GM18507 (cell line): ENCODE results near the gene LONP2.

Experiments used
- DNase-seq: peaks from one replicate; pipeline ENCODE4 v3.0.0; 2011; ENCODE audit warnings: low read depth; ENCODE audit not compliant: insufficient read length; ENCODE audit errors: extremely low spot score
- FAIRE-seq: peaks from 2 replicates; lab custom pipeline; 2011; peaks lifted over from hg19 to GRCh38; lab: Jason Lieb, UNC

The LONP2 gene, protein sequence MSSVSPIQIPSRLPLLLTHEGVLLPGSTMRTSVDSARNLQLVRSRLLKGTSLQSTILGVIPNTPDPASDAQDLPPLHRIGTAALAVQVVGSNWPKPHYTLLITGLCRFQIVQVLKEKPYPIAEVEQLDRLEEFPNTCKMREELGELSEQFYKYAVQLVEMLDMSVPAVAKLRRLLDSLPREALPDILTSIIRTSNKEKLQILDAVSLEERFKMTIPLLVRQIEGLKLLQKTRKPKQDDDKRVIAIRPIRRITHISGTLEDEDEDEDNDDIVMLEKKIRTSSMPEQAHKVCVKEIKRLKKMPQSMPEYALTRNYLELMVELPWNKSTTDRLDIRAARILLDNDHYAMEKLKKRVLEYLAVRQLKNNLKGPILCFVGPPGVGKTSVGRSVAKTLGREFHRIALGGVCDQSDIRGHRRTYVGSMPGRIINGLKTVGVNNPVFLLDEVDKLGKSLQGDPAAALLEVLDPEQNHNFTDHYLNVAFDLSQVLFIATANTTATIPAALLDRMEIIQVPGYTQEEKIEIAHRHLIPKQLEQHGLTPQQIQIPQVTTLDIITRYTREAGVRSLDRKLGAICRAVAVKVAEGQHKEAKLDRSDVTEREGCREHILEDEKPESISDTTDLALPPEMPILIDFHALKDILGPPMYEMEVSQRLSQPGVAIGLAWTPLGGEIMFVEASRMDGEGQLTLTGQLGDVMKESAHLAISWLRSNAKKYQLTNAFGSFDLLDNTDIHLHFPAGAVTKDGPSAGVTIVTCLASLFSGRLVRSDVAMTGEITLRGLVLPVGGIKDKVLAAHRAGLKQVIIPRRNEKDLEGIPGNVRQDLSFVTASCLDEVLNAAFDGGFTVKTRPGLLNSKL

DNA sequence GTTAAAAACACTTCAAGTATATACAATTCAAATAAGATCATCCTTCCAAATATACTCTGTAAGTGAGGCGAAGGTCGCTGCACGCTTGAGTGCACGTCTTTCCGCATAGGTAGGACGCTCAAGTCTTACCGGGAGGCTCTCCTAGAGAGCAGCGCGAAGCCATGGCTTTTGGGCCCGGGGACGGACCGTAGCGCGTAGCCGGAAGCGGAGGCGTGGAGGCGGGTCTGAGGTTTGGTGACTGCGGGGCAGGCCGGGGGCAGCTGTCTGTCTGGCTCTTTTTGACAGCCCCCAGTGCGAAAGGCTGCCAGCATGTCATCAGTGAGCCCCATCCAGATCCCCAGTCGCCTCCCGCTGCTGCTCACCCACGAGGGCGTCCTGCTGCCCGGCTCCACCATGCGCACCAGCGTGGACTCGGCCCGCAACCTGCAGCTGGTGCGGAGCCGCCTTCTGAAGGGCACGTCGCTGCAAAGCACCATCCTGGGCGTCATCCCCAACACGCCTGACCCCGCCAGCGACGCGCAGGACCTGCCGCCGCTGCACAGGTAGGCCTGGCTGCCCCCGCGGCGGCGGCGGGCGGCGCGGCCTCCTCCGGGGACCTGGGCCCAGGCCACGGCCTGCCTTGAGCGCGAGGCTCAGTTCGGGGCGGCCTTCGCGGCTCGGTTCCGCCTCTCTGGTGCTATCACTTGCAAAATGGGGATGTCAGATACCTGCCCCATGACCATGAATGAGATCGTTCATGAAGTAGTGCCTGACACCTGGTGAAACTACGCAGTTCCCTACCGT lies at the start of gene LONP2:
LONP2 (plus strand) TSS at position 221 of the 783 bp plus-strand sequence; CDS start at position 310, 89 bp downstream.
- peak; percentile 90 for FAIRE-seq
- peak; percentile 80 for DNase-seq

DNA sequence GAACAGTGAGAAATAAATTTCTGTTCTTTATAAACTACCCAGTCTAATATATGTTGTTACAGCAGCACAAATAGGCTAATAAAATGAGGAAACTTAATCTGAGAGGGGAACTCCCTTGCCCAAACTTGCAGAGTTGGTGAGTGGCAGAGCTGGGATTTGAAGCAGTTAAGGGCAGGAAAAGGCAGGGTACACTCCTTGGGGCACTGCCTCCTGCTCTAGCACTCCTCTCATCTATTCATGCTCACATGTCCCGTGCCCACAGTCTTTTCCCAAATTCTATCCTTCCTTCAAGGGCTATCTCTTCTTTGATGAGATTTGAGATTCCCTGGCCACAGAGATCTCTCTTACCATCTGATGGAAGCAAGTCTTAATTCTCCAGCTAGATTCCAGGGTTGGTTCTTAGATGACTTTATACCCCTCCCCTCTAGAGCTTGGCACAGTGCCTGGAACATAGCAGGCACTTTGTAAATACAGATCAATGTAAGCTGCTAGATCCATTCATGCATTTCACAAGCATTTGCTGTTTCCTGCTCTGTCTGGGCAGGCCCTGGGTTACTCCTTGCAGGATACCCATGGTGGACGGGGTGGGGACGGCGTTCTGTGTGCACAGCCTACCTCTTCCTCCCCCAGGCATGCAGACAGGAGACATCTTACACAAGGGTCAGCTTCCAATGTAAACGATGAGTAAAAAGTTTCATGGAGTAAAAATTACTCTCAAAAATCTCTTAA lies 49.1 kb upstream of the LONP2 start:
- DNase-seq (no peak), FAIRE-seq (no peak)

DNA sequence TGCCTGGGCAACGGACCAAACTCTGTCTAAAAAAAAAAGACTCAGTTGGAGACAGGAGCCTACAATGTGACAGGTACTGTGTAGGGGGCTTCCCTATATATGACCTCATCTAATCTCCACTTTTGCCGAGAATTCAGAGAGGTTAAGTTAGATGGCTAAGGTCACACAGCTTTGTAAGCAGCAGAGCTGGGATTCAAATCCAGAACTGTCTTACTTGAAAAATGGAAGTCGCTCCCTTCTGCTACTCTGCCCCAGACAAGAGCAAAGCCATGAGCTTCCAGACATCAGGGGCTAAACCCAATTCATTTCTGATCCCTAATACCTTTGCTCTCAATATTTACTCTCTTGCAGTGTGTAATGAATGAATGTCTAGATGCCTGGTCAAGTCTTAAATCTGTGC lies 46.8 kb upstream of the LONP2 start:
- FAIRE-seq, result no peak
- DNase-seq, result no peak

DNA sequence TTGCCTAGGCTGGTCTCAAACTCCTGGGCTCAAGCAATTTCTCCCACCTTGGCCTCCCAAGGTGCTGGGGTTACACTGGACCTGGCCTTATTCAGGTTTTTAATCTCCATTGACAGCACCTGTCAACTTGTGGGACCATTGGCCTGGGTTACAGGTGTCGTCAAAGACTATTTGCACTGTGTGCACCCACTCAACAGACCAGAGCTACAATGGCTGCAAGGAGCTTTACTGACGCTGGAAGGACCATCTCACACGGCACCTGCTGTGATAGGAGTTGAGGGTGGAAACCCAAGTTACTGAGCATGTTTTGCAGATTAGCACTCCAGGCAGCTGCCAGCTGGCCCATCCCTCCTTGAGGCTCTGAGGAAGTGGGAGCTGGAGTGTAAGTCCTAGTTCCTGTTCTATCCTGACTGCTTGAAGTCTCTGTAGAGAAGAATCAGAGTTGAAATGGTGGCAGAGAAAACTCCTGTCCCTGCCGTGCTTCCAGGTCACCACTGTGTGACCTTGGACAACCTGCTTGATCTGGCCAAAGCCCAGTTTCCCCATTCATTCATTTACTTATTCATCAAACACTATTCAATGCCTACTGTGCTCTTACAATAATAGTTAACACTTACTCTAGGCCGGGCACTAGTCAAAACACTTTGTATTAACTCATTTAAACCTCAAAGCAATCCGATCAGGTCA lies 42.4 kb upstream of the LONP2 start:
- no peak for FAIRE-seq
- no peak for DNase-seq

DNA sequence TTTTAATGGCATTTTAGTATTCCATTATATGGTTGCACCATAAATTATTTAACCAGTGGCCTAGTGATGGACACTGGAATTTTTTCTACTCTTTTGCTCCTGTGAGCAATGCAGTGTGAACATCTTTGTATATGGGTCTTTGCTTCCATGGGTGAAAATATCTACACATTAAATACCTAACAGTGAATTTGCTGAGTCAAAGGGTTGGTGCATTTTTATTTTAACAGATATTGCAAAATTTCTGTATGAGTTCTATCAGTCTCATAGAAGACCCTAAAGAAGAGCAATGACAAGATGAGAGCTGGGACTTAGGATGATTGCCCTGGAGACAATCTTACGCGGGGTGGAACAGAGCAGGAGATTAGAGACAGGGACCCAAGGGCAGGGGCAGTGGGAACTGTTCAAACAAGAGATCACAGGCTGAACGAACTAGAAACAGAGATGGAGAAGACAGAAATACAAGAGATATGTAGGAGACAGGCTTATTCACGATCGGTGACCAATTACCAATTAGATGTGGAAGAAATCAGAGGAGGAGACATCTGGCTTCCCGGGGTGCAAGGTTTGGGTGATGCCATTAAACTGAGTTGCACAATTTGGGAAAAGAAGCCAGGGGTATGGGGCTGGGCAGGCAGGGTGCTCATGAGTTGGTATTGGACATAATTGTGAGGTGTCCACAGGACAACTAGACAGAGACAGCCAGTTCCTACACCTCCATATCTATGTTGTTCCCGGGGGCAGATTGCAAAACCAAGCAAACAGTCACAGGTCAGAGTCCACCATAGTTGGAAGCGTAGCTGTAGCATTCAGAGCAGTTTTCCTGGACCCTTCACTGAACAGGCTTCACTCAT lies 39.9 kb upstream of the LONP2 start:
- DNase-seq (no peak), FAIRE-seq (no peak)

DNA sequence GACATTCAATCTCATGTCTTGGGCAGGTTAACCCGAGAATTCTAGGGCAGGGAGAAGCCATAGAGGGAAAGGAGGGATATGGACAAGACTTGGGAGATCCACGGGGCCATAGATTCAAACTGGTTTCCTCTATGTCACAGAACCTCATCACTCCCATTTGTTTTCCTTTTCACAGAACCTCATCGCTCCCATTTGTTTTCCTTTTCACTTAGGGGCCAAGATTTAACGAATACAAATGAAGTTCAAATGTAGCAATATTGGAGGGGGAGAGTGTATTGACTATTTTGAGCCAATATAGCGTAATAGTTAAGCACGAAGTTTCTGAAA lies 39.3 kb upstream of the LONP2 start:
- DNase-seq (no peak), FAIRE-seq (no peak)

DNA sequence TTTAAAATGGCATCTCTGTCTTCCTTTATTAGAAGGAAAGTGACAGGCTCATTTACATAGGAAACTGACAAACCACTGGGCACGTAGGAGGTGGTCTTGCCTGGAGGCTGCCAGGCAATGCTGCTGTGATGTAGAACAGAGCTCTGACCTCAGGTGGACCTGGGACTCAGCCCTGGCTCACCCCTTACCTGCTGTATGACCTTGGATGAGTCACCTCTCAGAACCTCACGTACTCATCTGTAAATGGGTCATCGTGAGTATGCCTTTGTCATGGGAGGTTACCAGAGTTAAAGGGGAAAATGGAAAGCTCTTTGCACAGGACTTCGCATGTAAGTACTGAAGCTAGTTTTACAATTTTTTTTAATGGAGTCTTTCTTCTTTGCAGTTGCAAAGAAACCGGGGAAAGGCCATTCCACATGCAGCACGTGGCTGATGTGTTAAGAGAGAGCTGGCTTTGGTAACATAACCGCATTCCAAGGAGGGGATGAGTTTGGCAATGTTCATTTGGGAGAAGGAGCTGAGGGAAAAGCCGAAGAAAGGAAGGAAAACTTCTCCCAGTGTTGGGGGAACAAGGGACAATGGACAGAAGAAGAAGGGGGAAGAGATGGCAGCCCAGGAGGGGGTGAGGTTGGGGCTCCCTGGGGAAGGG lies 37.4 kb upstream of the LONP2 start:
- DNase-seq, result no peak
- no peak for FAIRE-seq

DNA sequence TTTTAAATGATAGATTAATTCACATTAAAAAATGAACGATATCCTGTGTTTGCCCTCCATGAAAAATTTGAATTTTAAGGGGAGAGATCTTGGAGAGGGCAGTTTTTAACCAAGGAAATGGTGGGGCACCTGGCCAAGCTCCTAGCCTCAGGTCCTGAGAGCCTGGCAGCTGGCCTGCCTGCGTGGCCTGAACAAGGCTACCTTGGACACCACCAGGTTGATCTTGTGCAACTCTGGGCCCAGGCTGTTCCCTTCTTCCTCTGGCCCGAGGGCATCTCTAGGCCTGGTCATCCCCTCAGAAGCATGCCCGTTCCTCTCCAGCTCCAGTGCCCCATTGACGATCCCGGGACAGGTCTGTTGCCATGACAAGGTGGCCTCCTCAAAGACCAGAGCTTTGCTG lies 33.4 kb upstream of the LONP2 start:
- FAIRE-seq (no peak), DNase-seq (no peak)

DNA sequence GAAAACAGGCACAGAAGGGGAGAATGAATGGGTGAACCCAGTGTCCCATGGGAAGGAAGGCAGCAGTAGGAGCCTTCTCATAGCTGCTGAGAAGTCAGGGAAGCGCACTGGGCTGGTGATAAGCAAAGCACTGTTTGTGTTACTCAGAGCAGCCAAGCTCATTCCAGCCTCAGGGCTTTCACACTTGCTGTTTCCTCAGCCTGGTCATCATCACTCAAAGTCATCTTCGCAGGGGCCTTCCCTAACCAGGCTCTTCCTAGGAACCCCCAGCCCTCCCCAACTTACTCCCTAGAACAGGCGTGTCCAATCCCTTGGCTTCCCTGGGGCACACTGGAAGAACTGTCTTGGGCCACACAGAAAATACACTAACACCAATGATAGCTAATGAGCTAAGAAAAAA lies 32.1 kb upstream of the LONP2 start:
- FAIRE-seq, result no peak

DNA sequence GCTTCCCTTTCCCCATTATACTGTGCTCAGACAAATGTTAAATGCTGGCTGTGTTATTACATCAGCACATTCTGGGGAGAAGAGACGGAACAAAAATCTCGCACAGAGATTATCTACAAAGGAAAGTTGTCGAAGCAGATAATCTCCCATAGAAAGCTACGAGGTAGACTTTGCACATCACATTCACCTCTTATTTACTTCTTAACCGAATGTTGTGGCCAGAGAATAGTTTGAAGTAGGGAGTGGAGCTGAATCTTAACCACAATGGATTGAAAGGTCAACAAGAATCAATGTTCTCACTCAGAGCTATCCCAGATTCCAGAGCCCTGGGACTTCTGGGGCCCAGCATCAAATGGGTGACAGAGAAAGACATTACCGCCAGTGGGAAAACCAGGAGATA lies 28.4 kb upstream of the LONP2 start:
- no peak for DNase-seq
- no peak for FAIRE-seq

More for the DNA sequence above, 32.1 kb upstream of the LONP2 start:
- no peak for DNase-seq

DNA sequence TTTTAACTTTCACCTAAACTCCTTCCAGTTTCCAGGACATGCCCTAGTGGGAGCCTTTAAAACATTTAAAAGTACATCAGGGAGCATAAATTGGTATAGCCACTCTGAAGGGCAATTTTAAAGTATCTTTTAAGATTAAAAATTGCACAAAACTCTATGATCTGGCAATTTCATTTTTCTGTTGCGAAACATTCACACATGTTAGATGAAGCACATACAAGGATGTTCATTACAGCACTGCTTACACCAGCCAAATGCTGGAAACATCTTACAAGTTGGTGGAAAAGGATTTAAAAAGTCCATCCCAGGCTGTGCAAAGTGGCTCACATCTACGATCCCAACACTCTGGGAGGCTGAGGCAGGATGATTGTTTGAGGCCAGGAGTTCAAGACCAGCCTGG lies 26.4 kb upstream of the LONP2 start:
- FAIRE-seq, result no peak
- no peak for DNase-seq

DNA sequence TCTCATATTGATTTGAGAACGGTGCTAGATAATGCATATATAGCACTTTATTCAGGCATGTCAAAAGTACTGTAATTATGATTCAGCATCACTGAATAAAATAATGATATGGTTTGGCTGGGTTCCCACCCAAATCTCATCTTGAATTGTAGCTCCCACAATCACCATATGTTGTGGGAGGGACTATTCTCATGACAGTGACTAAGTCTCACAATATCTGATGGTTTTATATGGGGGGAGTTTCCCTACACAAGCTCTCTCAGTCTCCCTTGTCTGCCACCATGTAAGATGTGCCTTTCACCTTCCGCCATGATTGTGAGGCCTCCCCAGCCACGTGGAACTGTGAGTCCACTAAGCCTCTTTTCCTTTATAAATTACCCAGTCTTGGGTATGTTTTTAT lies 25.6 kb upstream of the LONP2 start:
- DNase-seq (no peak), FAIRE-seq (no peak)

DNA sequence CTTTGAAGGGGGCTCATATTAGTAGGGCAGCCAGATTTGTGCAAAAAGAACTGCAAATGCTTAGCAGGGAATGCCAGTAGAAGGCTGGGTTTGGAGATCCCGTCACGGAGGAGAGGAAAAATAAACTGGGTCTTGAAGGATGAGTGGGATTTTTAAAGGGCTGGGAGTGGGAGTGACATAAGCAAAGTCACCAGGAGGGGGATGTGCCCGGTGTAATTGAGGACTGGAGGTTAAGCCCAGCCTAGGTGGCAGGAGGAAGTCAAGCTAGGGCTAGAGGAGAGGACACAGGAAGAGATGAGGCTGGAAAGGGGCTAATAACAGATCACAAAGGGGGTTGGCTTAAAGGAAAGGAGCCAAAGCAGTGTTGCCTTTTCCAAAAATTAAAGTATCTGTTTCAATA lies 23.2 kb upstream of the LONP2 start:
- FAIRE-seq (no peak), DNase-seq (no peak)

DNA sequence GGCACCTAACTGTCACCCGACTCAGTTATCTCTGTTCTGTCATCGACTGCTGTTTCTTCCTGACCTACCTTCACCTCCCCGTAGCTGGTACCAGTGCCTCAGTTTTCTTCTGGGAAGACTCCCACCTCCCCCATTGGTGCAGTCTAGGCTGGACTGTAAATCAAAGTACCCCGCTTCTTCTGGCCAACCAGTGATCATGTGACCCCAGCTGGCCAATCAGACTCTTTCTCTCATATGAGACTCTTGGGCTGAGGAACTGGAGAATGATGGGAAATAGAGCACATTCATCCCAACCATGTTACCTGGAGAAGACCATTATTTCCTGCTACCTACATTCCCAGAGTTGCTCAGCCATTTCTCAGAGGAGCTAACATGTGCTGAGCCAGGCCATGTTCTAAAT lies 20.6 kb upstream of the LONP2 start:
- FAIRE-seq, result no peak

DNA sequence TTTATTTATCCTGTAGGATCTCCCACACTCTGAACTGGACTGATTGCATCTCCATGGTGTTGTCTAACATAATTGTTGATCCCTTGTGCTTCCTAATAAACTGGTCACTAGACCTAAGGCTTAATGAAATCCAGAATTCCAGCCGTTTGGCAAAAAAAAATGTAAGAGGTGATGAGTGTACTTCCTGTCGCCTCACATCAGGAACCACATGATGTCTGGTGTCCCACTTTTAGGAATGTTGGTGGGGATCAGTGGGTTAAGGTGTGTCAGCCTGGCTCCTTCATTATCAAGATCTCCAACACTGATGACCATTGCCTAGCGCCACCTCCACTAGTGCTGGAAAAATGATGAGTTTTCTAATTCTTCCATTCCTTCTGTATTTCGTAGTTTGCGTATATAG lies 18.6 kb upstream of the LONP2 start:
- DNase-seq (no peak), FAIRE-seq (no peak)

More for the DNA sequence above, 20.6 kb upstream of the LONP2 start:
- no peak for DNase-seq

DNA sequence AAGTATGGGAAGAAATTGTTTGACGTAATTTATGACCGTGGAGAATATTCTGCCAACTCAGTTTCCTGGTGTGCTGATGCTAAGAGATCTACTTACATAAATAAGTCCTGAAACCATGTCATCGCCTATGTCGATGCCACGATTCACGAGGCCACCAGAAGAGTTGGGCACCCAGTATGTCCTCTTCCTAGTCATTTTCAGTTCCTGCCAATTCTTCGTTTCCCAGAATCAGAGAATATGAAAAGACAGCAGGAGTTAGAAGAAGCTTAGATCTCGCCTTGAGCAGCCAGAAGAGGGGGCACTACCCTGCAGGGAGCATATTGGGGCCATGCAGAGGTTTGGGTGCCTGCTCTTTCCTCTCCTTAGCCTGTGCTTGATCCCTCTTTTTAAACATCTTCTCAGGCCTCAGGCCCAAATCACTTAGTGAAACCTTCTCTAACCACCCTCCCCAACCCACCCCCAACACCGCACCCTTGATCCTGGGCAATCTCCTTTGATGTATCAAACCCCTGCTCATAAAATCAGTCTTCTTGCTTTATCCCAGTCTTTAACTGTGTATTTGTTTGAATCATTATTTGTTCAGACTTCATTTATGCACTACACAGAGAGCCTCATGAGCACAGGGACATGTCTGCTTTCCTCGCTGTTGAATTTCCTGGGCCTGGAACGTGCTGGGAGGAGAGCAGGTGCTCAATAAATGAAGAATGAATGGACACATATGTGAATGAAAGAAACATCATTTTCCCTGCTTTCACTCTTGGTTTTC lies 12.2 kb upstream of the LONP2 start:
- FAIRE-seq, result peak; percentile 69
- DNase-seq, result peak; percentile 12

DNA sequence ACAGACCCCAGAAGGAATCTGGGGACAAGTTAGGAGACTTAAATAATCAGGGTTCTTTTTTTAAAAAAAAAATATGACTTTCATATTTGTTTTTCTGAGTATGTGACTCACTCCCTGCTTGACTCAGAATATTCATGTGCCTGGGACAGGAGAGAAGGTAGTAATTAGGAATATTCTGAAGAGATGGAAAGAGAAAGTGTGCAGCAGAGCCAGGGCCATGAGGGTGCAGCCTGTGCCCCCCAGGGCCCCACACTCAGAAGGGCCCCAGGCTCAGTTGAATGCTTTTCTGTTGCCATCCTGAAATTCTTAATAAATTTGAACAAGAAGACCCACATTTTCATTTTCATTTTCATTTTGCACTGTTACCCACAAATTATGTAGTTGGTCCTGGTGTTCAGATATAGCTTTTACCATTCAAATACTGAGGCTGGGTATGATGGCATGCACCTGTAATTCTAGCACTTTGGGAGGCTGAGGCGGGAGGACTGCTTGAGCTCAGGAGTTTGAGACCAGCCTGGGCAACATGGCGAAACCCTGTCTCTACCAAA lies 11.5 kb upstream of the LONP2 start:
- peak; percentile 44 for FAIRE-seq

More for the DNA sequence above, 11.5 kb upstream of the LONP2 start:
- no peak for DNase-seq
